Measurements from ENCODE around the gene MBD5.

DNA sequence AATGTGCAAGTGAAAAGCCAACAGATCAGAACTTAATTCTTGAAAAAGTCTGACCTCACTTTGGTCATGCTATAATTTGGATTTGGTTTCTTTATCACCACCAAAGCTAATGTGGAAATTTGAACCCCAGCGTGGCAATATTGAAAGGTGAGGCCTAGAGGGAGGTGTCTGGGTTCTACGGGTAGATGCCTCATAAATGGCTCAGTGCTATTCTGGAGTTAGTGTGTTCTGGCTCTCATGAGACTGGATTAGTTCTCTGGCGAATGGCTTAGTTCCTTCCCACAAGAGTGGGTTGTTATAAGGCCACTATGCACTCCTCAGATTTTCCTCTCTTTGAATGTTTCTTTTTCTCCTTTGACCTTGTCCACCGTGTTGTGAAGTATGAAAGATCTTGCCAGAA lies 22.7 kb upstream of the MBD5 start:
- TF ChIP-seq, protein P1, sequence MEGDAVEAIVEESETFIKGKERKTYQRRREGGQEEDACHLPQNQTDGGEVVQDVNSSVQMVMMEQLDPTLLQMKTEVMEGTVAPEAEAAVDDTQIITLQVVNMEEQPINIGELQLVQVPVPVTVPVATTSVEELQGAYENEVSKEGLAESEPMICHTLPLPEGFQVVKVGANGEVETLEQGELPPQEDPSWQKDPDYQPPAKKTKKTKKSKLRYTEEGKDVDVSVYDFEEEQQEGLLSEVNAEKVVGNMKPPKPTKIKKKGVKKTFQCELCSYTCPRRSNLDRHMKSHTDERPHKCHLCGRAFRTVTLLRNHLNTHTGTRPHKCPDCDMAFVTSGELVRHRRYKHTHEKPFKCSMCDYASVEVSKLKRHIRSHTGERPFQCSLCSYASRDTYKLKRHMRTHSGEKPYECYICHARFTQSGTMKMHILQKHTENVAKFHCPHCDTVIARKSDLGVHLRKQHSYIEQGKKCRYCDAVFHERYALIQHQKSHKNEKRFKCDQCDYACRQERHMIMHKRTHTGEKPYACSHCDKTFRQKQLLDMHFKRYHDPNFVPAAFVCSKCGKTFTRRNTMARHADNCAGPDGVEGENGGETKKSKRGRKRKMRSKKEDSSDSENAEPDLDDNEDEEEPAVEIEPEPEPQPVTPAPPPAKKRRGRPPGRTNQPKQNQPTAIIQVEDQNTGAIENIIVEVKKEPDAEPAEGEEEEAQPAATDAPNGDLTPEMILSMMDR (IDR thresholded peaks at IDR 0.05; ENCODE audit: borderline replicate concordance, extremely low read depth, low read length, poor library complexity, severe bottlenecking): no peak
- no peak for TF ChIP-seq EZH2 (IDR thresholded peaks at IDR 0.05; ENCODE audit: borderline replicate concordance, low read depth, low read length, severe bottlenecking)
